Uterus (tissue), 2 donors: ENCODE measurements around the gene PHF12.

Experiments
- POLR2A ChIP-seq, 2 donors: fragments of 450-650 bp; IDR thresholded peaks; one replicate each; pipeline ENCODE4 v1.6.1; 2016; ENCODE audit warnings: antibody characterized with exemption in 2 of 2, mild to moderate bottlenecking in 1 of 2, moderate library complexity in 1 of 2
- TF ChIP-seq, protein P1 (sequence below), 4 experiments: fragments of 200-600 bp in 2 of 4; fragments of 450-650 bp in 2 of 4; sonication (generic) in 2 of 4; IDR thresholded peaks; one replicate each; pipeline ENCODE4 v1.5.1; 2016 to 2019; ENCODE audit warnings: antibody characterized with exemption in 4 of 4, mild to moderate bottlenecking in 2 of 4, moderate library complexity in 1 of 4

DNA sequence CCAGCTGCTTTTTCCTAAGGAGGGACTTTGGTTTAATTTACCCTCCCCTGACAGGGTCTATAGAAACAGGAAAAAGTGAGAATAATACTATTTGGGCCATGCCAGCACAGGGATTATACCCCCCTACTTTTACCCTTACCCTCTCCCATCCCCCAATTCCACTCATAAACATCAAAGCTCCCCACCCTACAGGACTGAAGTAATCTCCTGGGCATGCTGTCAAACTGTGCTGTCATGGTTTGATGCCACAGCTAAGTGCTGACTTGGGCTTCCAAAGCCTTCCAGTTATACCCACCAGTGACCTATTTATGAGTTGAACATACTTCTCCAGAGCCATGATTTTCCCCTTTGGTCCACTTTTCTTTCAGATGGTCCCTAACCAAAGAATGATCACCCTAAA is 12.8 kb downstream of the PHF12 start:
- TF ChIP-seq, protein P1, sequence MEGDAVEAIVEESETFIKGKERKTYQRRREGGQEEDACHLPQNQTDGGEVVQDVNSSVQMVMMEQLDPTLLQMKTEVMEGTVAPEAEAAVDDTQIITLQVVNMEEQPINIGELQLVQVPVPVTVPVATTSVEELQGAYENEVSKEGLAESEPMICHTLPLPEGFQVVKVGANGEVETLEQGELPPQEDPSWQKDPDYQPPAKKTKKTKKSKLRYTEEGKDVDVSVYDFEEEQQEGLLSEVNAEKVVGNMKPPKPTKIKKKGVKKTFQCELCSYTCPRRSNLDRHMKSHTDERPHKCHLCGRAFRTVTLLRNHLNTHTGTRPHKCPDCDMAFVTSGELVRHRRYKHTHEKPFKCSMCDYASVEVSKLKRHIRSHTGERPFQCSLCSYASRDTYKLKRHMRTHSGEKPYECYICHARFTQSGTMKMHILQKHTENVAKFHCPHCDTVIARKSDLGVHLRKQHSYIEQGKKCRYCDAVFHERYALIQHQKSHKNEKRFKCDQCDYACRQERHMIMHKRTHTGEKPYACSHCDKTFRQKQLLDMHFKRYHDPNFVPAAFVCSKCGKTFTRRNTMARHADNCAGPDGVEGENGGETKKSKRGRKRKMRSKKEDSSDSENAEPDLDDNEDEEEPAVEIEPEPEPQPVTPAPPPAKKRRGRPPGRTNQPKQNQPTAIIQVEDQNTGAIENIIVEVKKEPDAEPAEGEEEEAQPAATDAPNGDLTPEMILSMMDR (IDR thresholded peaks at IDR 0.05) = no peak
- TF ChIP-seq POLR2A (IDR thresholded peaks at IDR 0.05) = no peak
